B cell (primary cell): ENCODE data around the gene MCM7. TPM values are rescaled to one million over a fixed set of nuclear protein-coding genes. Genes with fewer than 3 reads are reported as not detected.

Experiments used
- ATAC-seq: fragments of 200-7000 bp; cut with Tn5 transposase; one replicate; pipeline ENCODE4 v1.10.0; 2021; ENCODE audit warnings: low read depth, mild to moderate bottlenecking, moderate number of reproducible peaks, moderate library complexity
- CTCF ChIA-PET: fragments of 350-600 bp; sonication (Branson Sonifier 250); formaldehyde crosslinking; loops from one replicate; lab custom pipeline; 2021; ENCODE audit warnings: antibody characterized with exemption, inconsistent platforms; lab: Charles Lee
- POLR2A ChIA-PET: fragments of 350-600 bp; sonication (Branson Sonifier 250); formaldehyde crosslinking; loops from one replicate; lab custom pipeline; 2021; ENCODE audit warnings: antibody characterized with exemption; lab: Charles Lee
- DNase-seq: peaks from one replicate; pipeline ENCODE4 v3.0.0; 2013
- H2AFZ ChIP-seq: 2 replicates; pipeline ENCODE4 v1.6.1; 2012; ENCODE audit warnings: mild to moderate bottlenecking, low read depth, low read length; ENCODE audit not compliant: insufficient read depth, poor library complexity, severe bottlenecking
- H3K27ac ChIP-seq, 2 donors: 1 replicate in 1 of 2; 2 replicates in 1 of 2; pipeline ENCODE4 v1.5.1; 2012 to 2013; ENCODE audit warnings: low read length in 2 of 2, mild to moderate bottlenecking in 2 of 2, moderate library complexity in 1 of 2
- H3K27me3 ChIP-seq, 4 experiments: fragments of 200-600 bp in 1 of 4; sonication (generic) in 1 of 4; replicated peaks in 1 of 4; 1 replicate in 2 of 4; 2 replicates in 2 of 4; pipeline versions ENCODE4 v1.6.1 to v1.7.0; 2013 to 2016; ENCODE audit warnings: low read length in 3 of 4, mild to moderate bottlenecking in 2 of 4, mixed read lengths in 1 of 4, moderate library complexity in 1 of 4; ENCODE audit not compliant: insufficient read depth in 4 of 4, control insufficient read depth in 3 of 4; ENCODE audit errors: control extremely low read depth in 1 of 4
- H3K36me3 ChIP-seq, 2 experiments: replicated peaks in 1 of 2; 1 replicate in 1 of 2; 2 replicates in 1 of 2; pipeline versions ENCODE4 v1.6.1 to v1.7.1; 2013; ENCODE audit warnings: low read length in 1 of 2; ENCODE audit not compliant: insufficient read depth in 2 of 2, control insufficient read depth in 1 of 2; ENCODE audit errors: control extremely low read depth in 1 of 2, extremely low read depth in 1 of 2
- H3K4me1 ChIP-seq, 2 donors: fragments of 200-600 bp in 1 of 2; sonication (generic) in 1 of 2; 1 replicate in 1 of 2; 2 replicates in 1 of 2; pipeline versions ENCODE4 v1.5.1 to v1.6.1; 2013 to 2017; ENCODE audit warnings: low read length in 2 of 2; ENCODE audit not compliant: control insufficient read depth in 2 of 2, insufficient read depth in 2 of 2
- H3K4me2 ChIP-seq: replicated peaks from 2 replicates; pipeline ENCODE3; 2012; ENCODE audit warnings: mild to moderate bottlenecking, low read depth, low read length; ENCODE audit not compliant: poor library complexity, severe bottlenecking
- H3K4me3 ChIP-seq, 5 experiments: fragments of 200-600 bp in 1 of 5; sonication (generic) in 1 of 5; 1 replicate in 3 of 5; 2 replicates in 2 of 5; pipeline versions ENCODE4 v1.5.1 to v1.7.0; 2011 to 2016; ENCODE audit warnings: low read length in 4 of 5, mild to moderate bottlenecking in 4 of 5, low read depth in 2 of 5, control low read depth in 1 of 5, moderate library complexity in 1 of 5; ENCODE audit not compliant: insufficient read depth in 1 of 5; ENCODE audit errors: control extremely low read depth in 1 of 5, extremely low read depth in 1 of 5
- H3K79me2 ChIP-seq: fragments of 200-600 bp; sonication (generic); one replicate; pipeline ENCODE4 v1.6.0; 2016; ENCODE audit warnings: low read length; ENCODE audit not compliant: control insufficient read depth, insufficient read depth
- H3K9ac ChIP-seq: fragments of 200-600 bp; sonication (generic); 2 replicates; pipeline ENCODE4 v1.6.1; 2017; ENCODE audit warnings: mild to moderate bottlenecking, low read length, moderate library complexity
- H3K9me3 ChIP-seq, 3 donors: one replicate each; pipeline versions ENCODE4 v1.6.1 to v1.7.1; 2013; ENCODE audit warnings: low read length in 2 of 3; ENCODE audit not compliant: control insufficient read depth in 2 of 3, insufficient read depth in 1 of 3; ENCODE audit errors: control extremely low read depth in 1 of 3
- H4K20me1 ChIP-seq: 2 replicates; pipeline ENCODE4 v1.6.0; 2012; ENCODE audit warnings: mild to moderate bottlenecking, low read length; ENCODE audit not compliant: insufficient read depth, control insufficient read depth, poor library complexity, severe bottlenecking
- H3K27ac Mint-ChIP-seq: one replicate; pipeline ENCODE4 v1.8.0; 2021; ENCODE audit warnings: mixed read lengths
- H3K27me3 Mint-ChIP-seq: one replicate; pipeline ENCODE4 v1.8.0; 2021; ENCODE audit warnings: mixed read lengths
- H3K4me1 Mint-ChIP-seq: one replicate; pipeline ENCODE4 v1.8.0; 2021; ENCODE audit warnings: mixed read lengths
- H3K4me3 Mint-ChIP-seq: one replicate; pipeline ENCODE4 v1.8.0; 2021; ENCODE audit warnings: mixed read lengths
- H3K9me3 Mint-ChIP-seq: one replicate; pipeline ENCODE4 v1.8.0; 2022; ENCODE audit warnings: mixed read lengths; ENCODE audit not compliant: insufficient read depth
- EZH2 ChIP-seq: IDR thresholded peaks from 2 replicates; pipeline ENCODE4 v1.6.1; 2012; ENCODE audit warnings: borderline replicate concordance, low read depth, mild to moderate bottlenecking, moderate library complexity, low read length; ENCODE audit not compliant: insufficient read depth, poor library complexity, severe bottlenecking
- WGBS: methylation state at CpG from one replicate; pipeline ENCODE4 v1.1.5; 2013; ENCODE audit warnings: missing lambda C conversion rate; ENCODE audit not compliant: insufficient coverage; 5-methylcytosine and 5-hydroxymethylcytosine counted together
- intact Hi-C: fragments of 100-400 bp; cut with micrococcal nuclease; formaldehyde crosslinking; loops from one replicate; pipeline ENCODE4 v1.10.0; 2022
- polyA plus RNA-seq: library from polyadenylated mRNA; depleted of rRNA; stranded (reverse); fragments of >200 nt; gene quantifications from 2 replicates; pipeline ENCODE4 v1.2.3, GENCODE V29; 2012
- total RNA-seq, 2 donors: library from RNA; stranded (reverse); fragments of 120-200 nt in 1 of 2; gene quantifications; 1 replicate in 1 of 2; 2 replicates in 1 of 2; pipeline versions ENCODE4 v1.2.3 to v1.2.4, GENCODE V29; 2013 to 2022
- TF ChIP-seq, protein P1 (sequence below): fragments of 200-600 bp; IDR thresholded peaks from one replicate; pipeline ENCODE4 v1.8.0; 2022; ENCODE audit warnings: antibody characterized with exemption, mild to moderate bottlenecking

MCM7 gene
- total and polyA plus RNA-seq, 2 donors (not counting 1 experiment from before 2014, with no cell fraction given), result 154 to 171 TPM

DNA sequence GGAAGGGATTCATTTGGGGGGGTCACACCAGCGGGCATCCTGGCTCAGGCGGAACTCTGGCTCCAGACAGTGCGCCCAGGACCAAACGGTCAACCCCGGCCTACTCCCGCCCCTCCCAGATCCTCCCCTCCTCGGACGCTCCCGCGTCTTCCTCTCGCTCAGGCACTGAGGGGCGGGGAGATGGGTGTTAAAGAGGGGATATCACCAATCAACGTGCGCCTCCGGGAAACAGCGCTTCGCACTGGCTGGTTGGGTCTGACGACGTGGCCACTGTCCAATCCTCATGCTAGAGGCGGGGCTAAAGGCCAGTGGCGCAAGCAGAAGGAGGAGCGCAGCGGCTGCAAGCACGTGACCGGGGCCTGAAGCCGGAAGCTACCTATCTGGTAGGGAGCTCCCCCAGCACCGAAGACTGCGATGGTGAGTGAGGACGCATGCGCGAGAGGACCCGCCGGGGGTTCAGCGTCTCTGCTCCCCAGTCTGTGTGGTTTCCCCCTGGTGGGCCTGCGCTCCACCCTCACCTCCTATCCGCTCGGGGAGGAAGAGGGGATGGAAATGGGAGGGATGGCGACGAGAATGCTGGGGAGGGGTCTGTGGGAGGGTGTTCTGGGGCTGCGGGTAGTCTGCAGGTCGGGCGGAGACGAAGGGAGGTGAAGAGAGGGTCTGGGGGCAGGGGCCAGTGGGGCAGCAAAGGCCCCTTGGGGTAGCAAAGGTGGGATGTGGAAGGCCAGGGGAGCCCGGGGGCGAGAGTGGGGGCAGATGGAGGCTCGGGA lies 47.5 kb upstream of the MCM7 start, which contains the start of gene LAMTOR4:
Gene LAMTOR4, plus strand, starts transcription at position 360 of the 770 bp plus-strand sequence. Its CDS starts 55 bp downstream, at position 415.
- Histone ChIP-seq H2AFZ (peak within 1 kb of the TSS; percentile 98), H3K4me3 (peak within 1 kb of the TSS; percentile 65 to 98 (median 75))
- WGBS, result under 1% methylated on average over 31 of the region's 46 CpGs

More for the DNA sequence above, 47.5 kb upstream of the MCM7 start, which contains the start of gene LAMTOR4:
- Histone ChIP-seq H3K27ac (peak within 1 kb of the TSS; percentile 82 to 97), H4K20me1 (no peaks in the 10 kb centered on the region), H3K9me3 (no peaks in the 10 kb centered on the region), H3K4me2 (peak within 1 kb of the TSS; percentile 97), H3K79me2 (peaks cover 47% of the 10 kb centered on the region), H3K36me3 (peaks cover 0 to 16% of the 10 kb centered on the region in 2 experiments), H3K4me1 (peaks cover 31 to 43% of the 10 kb centered on the region in 2 donors), H3K27me3 (no peaks in the 10 kb centered on the region), H3K9ac (peak within 1 kb of the TSS; percentile 99)
- H3K4me1 Mint-ChIP-seq, result peaks cover 34% of the 10 kb centered on the region
- DNase-seq, result peak; percentile 99
- ChIA-PET CTCF (interaction anchor here (1.0 to 3.5 kb wide), 7 partner anchors 9 to 259 kb away, joined by 3 to 27 read pairs (median 4); partner anchors contain the start of genes GPC2, MCM7, STAG3 and TRAPPC14), POLR2A (interaction anchor here (0.6 to 2.5 kb wide), 17 partner anchors 9 to 436 kb away, joined by 3 to 16 read pairs (median 5); partner anchors contain the start of genes AP4M1, GAL3ST4, GPC2 and MEPCE)
- no peaks in the 10 kb centered on the region for H3K27me3 Mint-ChIP-seq
- intact Hi-C loops, result loop anchor here (1.0 to 5.0 kb wide), 8 partner anchors 10 to 280 kb away; partner anchors contain the start of genes AP4M1, GPC2, MCM7 and STAG3
- no peaks in the 10 kb centered on the region for H3K9me3 Mint-ChIP-seq
- peak within 1 kb of the TSS; percentile 95 for H3K27ac Mint-ChIP-seq
- peak within 1 kb of the TSS; percentile 88 for H3K4me3 Mint-ChIP-seq
- ATAC-seq, result peak; percentile 97
- TF ChIP-seq, protein P1, sequence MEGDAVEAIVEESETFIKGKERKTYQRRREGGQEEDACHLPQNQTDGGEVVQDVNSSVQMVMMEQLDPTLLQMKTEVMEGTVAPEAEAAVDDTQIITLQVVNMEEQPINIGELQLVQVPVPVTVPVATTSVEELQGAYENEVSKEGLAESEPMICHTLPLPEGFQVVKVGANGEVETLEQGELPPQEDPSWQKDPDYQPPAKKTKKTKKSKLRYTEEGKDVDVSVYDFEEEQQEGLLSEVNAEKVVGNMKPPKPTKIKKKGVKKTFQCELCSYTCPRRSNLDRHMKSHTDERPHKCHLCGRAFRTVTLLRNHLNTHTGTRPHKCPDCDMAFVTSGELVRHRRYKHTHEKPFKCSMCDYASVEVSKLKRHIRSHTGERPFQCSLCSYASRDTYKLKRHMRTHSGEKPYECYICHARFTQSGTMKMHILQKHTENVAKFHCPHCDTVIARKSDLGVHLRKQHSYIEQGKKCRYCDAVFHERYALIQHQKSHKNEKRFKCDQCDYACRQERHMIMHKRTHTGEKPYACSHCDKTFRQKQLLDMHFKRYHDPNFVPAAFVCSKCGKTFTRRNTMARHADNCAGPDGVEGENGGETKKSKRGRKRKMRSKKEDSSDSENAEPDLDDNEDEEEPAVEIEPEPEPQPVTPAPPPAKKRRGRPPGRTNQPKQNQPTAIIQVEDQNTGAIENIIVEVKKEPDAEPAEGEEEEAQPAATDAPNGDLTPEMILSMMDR, result no peak
- no peak for TF ChIP-seq EZH2
